DOHH2 (cell line): Measurements from ENCODE around the gene ATP10D.

Experiments
- H3F3A ChIP-seq: fragments of 200-600 bp; sonication (generic), shearing (Covaris generic); 2 replicates; pipeline ENCODE4 v1.6.0; 2016; ENCODE audit warnings: antibody characterized with exemption, mild to moderate bottlenecking; ENCODE audit not compliant: control insufficient read depth, insufficient read depth
- H3K27ac ChIP-seq: fragments of 200-600 bp; sonication (generic); 2 replicates; pipeline ENCODE4 v1.5.1; 2014; ENCODE audit warnings: low read depth, mild to moderate bottlenecking, low read length, moderate library complexity
- H3K27me3 ChIP-seq: fragments of 200-600 bp; sonication (generic); 2 replicates; pipeline ENCODE4 v1.6.1; 2014; ENCODE audit warnings: mild to moderate bottlenecking, low read length, mixed read lengths; ENCODE audit not compliant: control insufficient read depth
- H3K36me3 ChIP-seq: fragments of 200-600 bp; sonication (generic); 2 replicates; pipeline ENCODE4 v1.6.1; 2014; ENCODE audit warnings: mild to moderate bottlenecking, low read length, moderate library complexity, mixed read lengths; ENCODE audit not compliant: control insufficient read depth
- H3K4me1 ChIP-seq: fragments of 200-600 bp; sonication (generic); 2 replicates; pipeline ENCODE4 v1.6.1; 2014; ENCODE audit warnings: mild to moderate bottlenecking, low read length, mixed read lengths; ENCODE audit not compliant: control insufficient read depth
- H3K4me2 ChIP-seq: fragments of 200-600 bp; sonication (generic); 2 replicates; pipeline ENCODE4 v1.6.0; 2014; ENCODE audit warnings: mild to moderate bottlenecking, low read length, moderate library complexity
- H3K4me3 ChIP-seq: fragments of 200-600 bp; sonication (generic); 2 replicates; pipeline ENCODE4 v1.5.1; 2014; ENCODE audit warnings: mild to moderate bottlenecking, low read length, mixed read lengths
- H3K79me2 ChIP-seq: fragments of 200-600 bp; sonication (generic); 2 replicates; pipeline ENCODE4 v1.6.1; 2014; ENCODE audit warnings: mild to moderate bottlenecking, low read length, mixed read lengths; ENCODE audit not compliant: control insufficient read depth
- H3K9me2 ChIP-seq: fragments of 200-600 bp; sonication (generic); replicated peaks from 2 replicates; pipeline ENCODE4 v1.6.1; 2014; ENCODE audit warnings: mild to moderate bottlenecking, low read length, mixed read lengths; ENCODE audit not compliant: control insufficient read depth
- H3K9me3 ChIP-seq: fragments of 200-600 bp; sonication (generic); 2 replicates; pipeline ENCODE4 v1.6.1; 2014; ENCODE audit warnings: antibody characterized with exemption, low read length, mixed read lengths; ENCODE audit not compliant: control insufficient read depth, insufficient read depth
- H4K20me1 ChIP-seq: fragments of 200-600 bp; sonication (generic); 2 replicates; pipeline ENCODE4 v1.6.0; 2014; ENCODE audit warnings: low read depth, mild to moderate bottlenecking, antibody characterized with exemption, low read length, moderate library complexity; ENCODE audit not compliant: control insufficient read depth, insufficient read depth
- EZH2phosphoT487 ChIP-seq: fragments of 200-600 bp; sonication (generic); IDR thresholded peaks from 2 replicates; pipeline ENCODE4 v1.6.1; 2017; ENCODE audit warnings: borderline replicate concordance, mild to moderate bottlenecking, antibody characterized with exemption, low read length, moderate library complexity, mixed read lengths
- TF ChIP-seq, protein P1 (sequence below): fragments of 200-600 bp; sonication (generic); IDR thresholded peaks from one replicate; pipeline ENCODE4 v1.5.1; 2014; ENCODE audit warnings: antibody characterized with exemption, mild to moderate bottlenecking, low read depth, low read length; ENCODE audit not compliant: poor library complexity, severe bottlenecking

The ATP10D gene

GRCh38 chr4:47490550-47490949, 5.5 kb downstream of the ATP10D start:
- Histone ChIP-seq H3K4me2 (peak overlapping the region; percentile 68), H3K9me3 (no peaks in the 10 kb centered on the region), H3K4me1 (peaks cover 77% of the 10 kb centered on the region), H4K20me1 (no peaks in the 10 kb centered on the region), H3F3A (peaks cover 21% of the 10 kb centered on the region), H3K27me3 (no peaks in the 10 kb centered on the region), H3K79me2 (peaks cover 97% of the 10 kb centered on the region), H3K9me2 (no peaks in the 10 kb centered on the region), H3K36me3 (peaks cover 15% of the 10 kb centered on the region; the same call in 1 of the 2 replicates), H3K4me3 (peak overlapping the region; percentile 55), H3K27ac (peak overlapping the region; percentile 56; the same call in 1 of the 2 replicates)
- TF ChIP-seq EZH2phosphoT487, result no peak
- TF ChIP-seq, protein P1, sequence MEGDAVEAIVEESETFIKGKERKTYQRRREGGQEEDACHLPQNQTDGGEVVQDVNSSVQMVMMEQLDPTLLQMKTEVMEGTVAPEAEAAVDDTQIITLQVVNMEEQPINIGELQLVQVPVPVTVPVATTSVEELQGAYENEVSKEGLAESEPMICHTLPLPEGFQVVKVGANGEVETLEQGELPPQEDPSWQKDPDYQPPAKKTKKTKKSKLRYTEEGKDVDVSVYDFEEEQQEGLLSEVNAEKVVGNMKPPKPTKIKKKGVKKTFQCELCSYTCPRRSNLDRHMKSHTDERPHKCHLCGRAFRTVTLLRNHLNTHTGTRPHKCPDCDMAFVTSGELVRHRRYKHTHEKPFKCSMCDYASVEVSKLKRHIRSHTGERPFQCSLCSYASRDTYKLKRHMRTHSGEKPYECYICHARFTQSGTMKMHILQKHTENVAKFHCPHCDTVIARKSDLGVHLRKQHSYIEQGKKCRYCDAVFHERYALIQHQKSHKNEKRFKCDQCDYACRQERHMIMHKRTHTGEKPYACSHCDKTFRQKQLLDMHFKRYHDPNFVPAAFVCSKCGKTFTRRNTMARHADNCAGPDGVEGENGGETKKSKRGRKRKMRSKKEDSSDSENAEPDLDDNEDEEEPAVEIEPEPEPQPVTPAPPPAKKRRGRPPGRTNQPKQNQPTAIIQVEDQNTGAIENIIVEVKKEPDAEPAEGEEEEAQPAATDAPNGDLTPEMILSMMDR, result peak; percentile 67

DNA sequence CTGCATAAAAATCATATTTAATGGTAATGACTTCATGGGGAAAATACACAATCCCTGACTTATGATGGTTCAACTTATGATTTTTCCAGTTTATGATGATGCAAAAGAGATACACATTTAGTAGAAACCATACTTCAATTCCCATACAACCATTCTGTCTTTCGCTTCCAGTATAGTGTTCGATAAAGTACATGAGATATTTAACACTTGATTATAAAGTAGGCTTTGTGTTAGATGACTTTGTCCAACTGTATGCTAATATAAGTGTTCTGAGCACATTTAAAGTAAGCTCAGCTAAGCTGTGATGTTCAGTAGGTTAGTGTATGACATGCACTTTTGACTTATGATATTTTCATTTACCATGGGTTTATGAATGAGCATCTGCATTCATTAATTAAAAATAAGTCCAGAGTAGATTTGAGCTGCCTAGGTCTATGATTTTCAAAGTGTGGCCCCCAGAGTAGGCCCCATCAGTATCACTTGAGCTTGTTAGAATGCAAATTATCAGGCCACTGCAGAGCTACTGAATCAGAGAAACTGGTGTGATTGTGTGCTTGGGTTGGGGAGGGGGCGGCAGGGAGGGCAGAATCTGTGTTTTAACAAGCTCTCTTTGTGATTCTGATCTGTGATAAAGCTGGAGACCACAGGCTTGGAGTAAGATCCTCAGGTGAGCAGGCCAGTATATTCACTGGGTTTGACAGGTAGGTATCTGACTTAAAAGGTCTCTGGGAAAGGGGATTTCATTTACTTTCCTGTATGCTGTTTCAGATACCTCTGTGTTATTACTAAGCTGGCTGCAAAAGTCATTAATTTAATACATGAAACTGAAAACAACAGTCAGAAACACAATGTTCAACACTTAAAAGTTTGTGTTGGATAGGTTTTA, 8.4 kb downstream of the ATP10D start:
- Histone ChIP-seq H3K9me2 (no peaks in the 10 kb centered on the region), H3K4me1 (peaks cover 91% of the 10 kb centered on the region), H3K27me3 (no peaks in the 10 kb centered on the region), H3K36me3 (peaks cover 12% of the 10 kb centered on the region; the same call in 1 of the 2 replicates), H3K79me2 (peaks cover 88% of the 10 kb centered on the region), H3F3A (peaks cover 21% of the 10 kb centered on the region), H3K4me2 (peak overlapping the region; percentile 70), H3K27ac (peak overlapping the region; percentile 78), H3K9me3 (no peaks in the 10 kb centered on the region), H3K4me3 (peak overlapping the region; percentile 66), H4K20me1 (no peaks in the 10 kb centered on the region)
- TF ChIP-seq EZH2phosphoT487, result no peak
- TF ChIP-seq, protein P1, result no peak

GRCh38 chr4:47494124-47494430, 9.0 kb downstream of the ATP10D start:
- Histone ChIP-seq H4K20me1 (no peaks in the 10 kb centered on the region), H3K4me2 (peak overlapping the region; percentile 70), H3F3A (peaks cover 22% of the 10 kb centered on the region), H3K9me3 (no peaks in the 10 kb centered on the region), H3K36me3 (peaks cover 15% of the 10 kb centered on the region; the same call in 1 of the 2 replicates), H3K4me3 (peak overlapping the region; percentile 66), H3K27me3 (no peaks in the 10 kb centered on the region), H3K27ac (peak overlapping the region; percentile 78), H3K79me2 (peaks cover 88% of the 10 kb centered on the region), H3K4me1 (peaks cover 91% of the 10 kb centered on the region), H3K9me2 (no peaks in the 10 kb centered on the region)
- TF ChIP-seq, protein P1, result no peak
- TF ChIP-seq EZH2phosphoT487, result no peak
